ENCODE results near the gene PCDH17. TPM values are rescaled to one million over a fixed set of nuclear protein-coding genes. Genes with fewer than 3 reads are reported as not detected.

PCDH17 gene
- total RNA-seq, 1 experiment from 2014 or later, result 0.11 TPM

GRCh38 chr13:57740719-57741118 lies 109.2 kb downstream of the PCDH17 start:
- ChIA-PET POLR2A (ENCODE audit: unreplicated experiment) (no interaction called here), CTCF (no interaction called here)
- Histone ChIP-seq H3K9me3 (ENCODE audit: low read length) (no peaks in the 10 kb centered on the region), H4K20me1 (ENCODE audit: low read length) (no peaks in the 10 kb centered on the region), H3K9me2 (replicated peaks; ENCODE audit: low read length) (no peaks in the 10 kb centered on the region), H3K27ac (ENCODE audit: low read length) (no peak overlapping the region), H3K36me3 (ENCODE audit: low read depth, low read length) (no peaks in the 10 kb centered on the region), H3K4me2 (ENCODE audit: low read length) (no peak overlapping the region), H3K27me3 (ENCODE audit: low read length) (no peaks in the 10 kb centered on the region), H2AFZ (ENCODE audit: low read length) (no peak overlapping the region), H3K4me3 (ENCODE audit: low read length) (no peak overlapping the region), H3K4me1 (ENCODE audit: insufficient read depth, low read length) (no peaks in the 10 kb centered on the region), H3K79me2 (ENCODE audit: low read length) (no peaks in the 10 kb centered on the region), H3F3A (ENCODE audit: low read length, unreplicated experiment) (no peaks in the 10 kb centered on the region), H3K9ac (ENCODE audit: low read length) (no peak overlapping the region)
- ATAC-seq (no peak), DNase-seq (no peak)
- TF ChIP-seq EZH2 (IDR thresholded peaks at IDR 0.05; ENCODE audit: low read length, unreplicated experiment) (no peak), CTCF (conservative IDR thresholded peaks at IDR 0.05; ENCODE audit: low read depth, low read length) (no peak), EZH2phosphoT487 (IDR thresholded peaks at IDR 0.05; ENCODE audit: borderline replicate concordance, low read length) (no peak)
- intact Hi-C loops (cut with micrococcal nuclease), result no loop called here
- BruUV-seq (replicated peaks), result no TSS peak

- Histone ChIP-seq H4K20me1 (ENCODE audit: low read length) (no peaks in the 10 kb centered on the region), H3F3A (ENCODE audit: low read length, unreplicated experiment) (no peaks in the 10 kb centered on the region), H3K79me2 (ENCODE audit: low read length) (no peaks in the 10 kb centered on the region), H3K9me2 (replicated peaks; ENCODE audit: low read length) (no peaks in the 10 kb centered on the region), H3K9ac (ENCODE audit: low read length) (no peak overlapping the region), H3K36me3 (ENCODE audit: low read depth, low read length) (no peaks in the 10 kb centered on the region), H3K9me3 (ENCODE audit: low read length) (no peaks in the 10 kb centered on the region), H3K4me3 (ENCODE audit: low read length) (no peak overlapping the region), H3K4me2 (ENCODE audit: low read length) (no peak overlapping the region), H3K4me1 (ENCODE audit: insufficient read depth, low read length) (no peaks in the 10 kb centered on the region), H2AFZ (ENCODE audit: low read length) (no peak overlapping the region), H3K27me3 (ENCODE audit: low read length) (no peaks in the 10 kb centered on the region), H3K27ac (ENCODE audit: low read length) (no peak overlapping the region)
- ATAC-seq, result no peak
- DNase-seq, result peak; percentile 6
- no peak for TF ChIP-seq EZH2phosphoT487 (IDR thresholded peaks at IDR 0.05; ENCODE audit: borderline replicate concordance, low read length)
- no peak for TF ChIP-seq CTCF (conservative IDR thresholded peaks at IDR 0.05; ENCODE audit: low read depth, low read length)
- TF ChIP-seq EZH2 (IDR thresholded peaks at IDR 0.05; ENCODE audit: low read length, unreplicated experiment), result no peak
- intact Hi-C loops (cut with micrococcal nuclease), result no loop called here
- CTCF ChIA-PET, result no interaction called here
- POLR2A ChIA-PET (ENCODE audit: unreplicated experiment), result no interaction called here
- no TSS peak for BruUV-seq (replicated peaks)
Measured at GRCh38 chr13:57748096-57748495, 116.6 kb downstream of the PCDH17 start.

DNA sequence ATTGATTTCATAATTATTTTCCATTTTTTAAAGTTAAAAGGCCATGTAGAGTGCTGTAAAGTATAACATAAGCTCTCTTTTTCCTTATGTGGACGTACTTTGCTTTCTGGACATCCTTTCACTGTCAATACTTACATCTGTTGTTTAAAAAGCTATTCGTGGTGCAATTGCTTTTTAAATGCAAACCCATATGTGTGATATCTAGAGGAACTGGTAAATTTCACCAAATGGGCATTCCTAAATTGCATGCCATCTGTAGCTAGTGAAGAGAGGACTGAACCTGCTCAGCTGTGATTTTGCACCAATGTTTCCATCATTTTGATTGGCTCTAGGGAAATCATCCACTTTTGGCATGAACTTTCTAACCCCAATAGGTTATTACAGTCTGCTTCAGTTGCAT lies 129.4 kb downstream of the PCDH17 start:
- Histone ChIP-seq H3K9me3 (ENCODE audit: low read length) (no peaks in the 10 kb centered on the region), H3K79me2 (ENCODE audit: low read length) (no peaks in the 10 kb centered on the region), H3K9ac (ENCODE audit: low read length) (no peak overlapping the region), H4K20me1 (ENCODE audit: low read length) (no peaks in the 10 kb centered on the region), H3K36me3 (ENCODE audit: low read depth, low read length) (no peaks in the 10 kb centered on the region), H3K4me1 (ENCODE audit: insufficient read depth, low read length) (no peaks in the 10 kb centered on the region), H3K27me3 (ENCODE audit: low read length) (no peaks in the 10 kb centered on the region), H3F3A (ENCODE audit: low read length, unreplicated experiment) (no peaks in the 10 kb centered on the region), H2AFZ (ENCODE audit: low read length) (no peak overlapping the region), H3K4me3 (ENCODE audit: low read length) (no peak overlapping the region), H3K27ac (ENCODE audit: low read length) (no peak overlapping the region), H3K4me2 (ENCODE audit: low read length) (no peak overlapping the region), H3K9me2 (replicated peaks; ENCODE audit: low read length) (no peaks in the 10 kb centered on the region)
- BruUV-seq (replicated peaks), result no TSS peak
- POLR2A ChIA-PET (ENCODE audit: unreplicated experiment), result no interaction called here
- TF ChIP-seq CTCF (conservative IDR thresholded peaks at IDR 0.05; ENCODE audit: low read depth, low read length) (no peak), EZH2 (IDR thresholded peaks at IDR 0.05; ENCODE audit: low read length, unreplicated experiment) (no peak), EZH2phosphoT487 (IDR thresholded peaks at IDR 0.05; ENCODE audit: borderline replicate concordance, low read length) (no peak)
- ATAC-seq (no peak), DNase-seq (no peak)
- CTCF ChIA-PET, result no interaction called here
- intact Hi-C loops (cut with micrococcal nuclease), result no loop called here
